Measurements from ENCODE around the gene POU6F1. TPM values are rescaled to one million over a fixed set of nuclear protein-coding genes. Genes with fewer than 3 reads are reported as not detected.
A peak's percentile ranks its signal among the peaks of the same experiment; 100 is the strongest.

The POU6F1 gene
- total and polyA plus RNA-seq, 12 donors = 4.1 to 13.9 (median 7.8) TPM

- no peak overlapping the region for H3K4me3 ChIP-seq
- no peaks in the 10 kb centered on the region for H3K9me3 ChIP-seq
- ATAC-seq = no peak
- peaks cover 0 to 11% (median 0%) of the 10 kb centered on the region in 9 donors for H3K36me3 ChIP-seq
- peaks cover 0 to 13% (median 0%) of the 10 kb centered on the region in 9 donors for H3K4me1 ChIP-seq
- intact Hi-C loops (cut with DNase I) = no loop called here
- 67 to 97% methylated on average over 3 of the region's 3 CpGs for WGBS, 2 donors
- no peak overlapping the region for H3K27ac ChIP-seq
- H3K27me3 ChIP-seq = no peaks in the 10 kb centered on the region
- no peak for DNase-seq
- TF ChIP-seq CTCF (IDR thresholded peaks at IDR 0.05) = no peak
These were observed 54.1 kb downstream of the POU6F1 start for GRCh38 chr12:51163795-51164194.

- Histone ChIP-seq H3K9me3 (no peaks in the 10 kb centered on the region), H3K4me3 (no peak overlapping the region), H3K27me3 (no peaks in the 10 kb centered on the region), H3K27ac (no peak overlapping the region), H3K4me1 (peaks cover 0 to 7% (median 0%) of the 10 kb centered on the region in 9 donors), H3K36me3 (peaks cover 0 to 11% (median 0%) of the 10 kb centered on the region in 9 donors)
- no peak for ATAC-seq
- intact Hi-C loops (cut with DNase I) = no loop called here
- WGBS, 2 donors = 96 to 98% methylated on average over 6 of the region's 6 CpGs
- DNase-seq = no peak
- TF ChIP-seq CTCF (IDR thresholded peaks at IDR 0.05) = no peak
These were observed 55.6 kb downstream of the POU6F1 start for GRCh38 chr12:51162217-51162616.

- intact Hi-C loops (cut with DNase I) = no loop called here
- no peak for DNase-seq
- Histone ChIP-seq H3K36me3 (peaks cover 0 to 11% (median 0%) of the 10 kb centered on the region in 9 donors), H3K27me3 (no peaks in the 10 kb centered on the region), H3K27ac (no peak overlapping the region), H3K9me3 (no peaks in the 10 kb centered on the region), H3K4me1 (peaks cover 0 to 7% (median 0%) of the 10 kb centered on the region in 9 donors), H3K4me3 (no peak overlapping the region)
- no peak for TF ChIP-seq CTCF (IDR thresholded peaks at IDR 0.05)
- WGBS, 2 donors = 61 to 69% methylated on average over 8 of the region's 8 CpGs
- ATAC-seq = peak in 1 of 8 donors; percentile 35
These were observed 56.9 kb downstream of the POU6F1 start for GRCh38 chr12:51160814-51161459.

GRCh38 chr12:51156245-51156765 lies 61.6 kb downstream of the POU6F1 start:
- no peaks in the 10 kb centered on the region for H3K36me3 ChIP-seq
- no peak for TF ChIP-seq CTCF (IDR thresholded peaks at IDR 0.05)
- no peak for DNase-seq
- 93 to 99% methylated on average over 3 of the region's 3 CpGs for WGBS, 2 donors
- ATAC-seq = no peak
- no peak overlapping the region for H3K4me3 ChIP-seq
- H3K27ac ChIP-seq = no peak overlapping the region
- H3K9me3 ChIP-seq = no peaks in the 10 kb centered on the region
- peaks cover 0 to 7% (median 0%) of the 10 kb centered on the region in 9 donors for H3K4me1 ChIP-seq
- H3K27me3 ChIP-seq = no peaks in the 10 kb centered on the region
- intact Hi-C loops (cut with DNase I) = no loop called here

All from heart right ventricle (tissue), 16 donors.